PFSK-1 (cell line): ENCODE measurements around the gene DND1.

Source experiments
- FOXP2 ChIP-seq: optimal IDR thresholded peaks from 2 replicates; pipeline ENCODE3; 2011; ENCODE audit warnings: borderline replicate concordance, control low read depth, inconsistent platforms; ENCODE audit not compliant: insufficient read depth; ENCODE audit errors: extremely low read length, extremely low read depth
- POLR2AphosphoS5 ChIP-seq: IDR thresholded peaks from 2 replicates; pipeline ENCODE4 v1.6.1; 2012; ENCODE audit warnings: low read depth, mild to moderate bottlenecking, control low read depth, low read length, moderate library complexity
- REST ChIP-seq, 2 experiments: IDR thresholded peaks; 2 replicates each; pipeline versions ENCODE4 v1.6.1 to v1.8.0; 2011 to 2012; ENCODE audit warnings: low read depth in 2 of 2, low read length in 2 of 2, control low read depth in 1 of 2, inconsistent platforms in 1 of 2, mild to moderate bottlenecking in 1 of 2, moderate library complexity in 1 of 2; ENCODE audit not compliant: insufficient read depth in 1 of 2
- SIN3A ChIP-seq: IDR thresholded peaks from 2 replicates; pipeline ENCODE4 v1.6.1; 2012; ENCODE audit warnings: mild to moderate bottlenecking, low read length, moderate library complexity, borderline replicate concordance; ENCODE audit not compliant: insufficient read depth
- TAF1 ChIP-seq: IDR thresholded peaks from 2 replicates; pipeline ENCODE4 v1.6.1; 2012; ENCODE audit warnings: low read length, control low read depth, borderline replicate concordance; ENCODE audit not compliant: insufficient read depth

The DND1 gene

GRCh38 chr5:140632366-140633020 is 40.9 kb downstream of the DND1 start:
- TF ChIP-seq SIN3A: no peak
- no peak for TF ChIP-seq TAF1
- no peak for TF ChIP-seq POLR2AphosphoS5
- no peak for TF ChIP-seq REST (IDR thresholded peaks at IDR 0.05; ENCODE audit: insufficient read depth in 1 of 2, low read depth in 2 of 2, low read length in 2 of 2)
- no peak for TF ChIP-seq FOXP2

- no peak for TF ChIP-seq TAF1
- TF ChIP-seq SIN3A: no peak
- no peak for TF ChIP-seq POLR2AphosphoS5
- no peak for TF ChIP-seq FOXP2
- no peak for TF ChIP-seq REST (IDR thresholded peaks at IDR 0.05; ENCODE audit: insufficient read depth in 1 of 2, low read depth in 2 of 2, low read length in 2 of 2)
Observed at GRCh38 chr5:140631831-140632365, 41.5 kb downstream of the DND1 start.

GRCh38 chr5:140631036-140631417 is 42.3 kb downstream of the DND1 start:
- TF ChIP-seq POLR2AphosphoS5 (no peak), TAF1 (no peak), FOXP2 (no peak), REST (IDR thresholded peaks at IDR 0.05; ENCODE audit: insufficient read depth in 1 of 2, low read depth in 2 of 2, low read length in 2 of 2) (no peak), SIN3A (no peak)

GRCh38 chr5:140630292-140631035 is 42.9 kb downstream of the DND1 start:
- TF ChIP-seq TAF1: no peak
- no peak for TF ChIP-seq POLR2AphosphoS5
- no peak for TF ChIP-seq SIN3A
- no peak for TF ChIP-seq FOXP2
- TF ChIP-seq REST (IDR thresholded peaks at IDR 0.05; ENCODE audit: insufficient read depth in 1 of 2, low read depth in 2 of 2, low read length in 2 of 2): no peak
